ENCODE data around the gene FAM98A. TPM values are rescaled to one million over a fixed set of nuclear protein-coding genes. Genes with fewer than 3 reads are reported as not detected.
A peak's percentile ranks its signal among the peaks of the same experiment; 100 is the strongest.

Gene FAM98A
- total and polyA plus RNA-seq, 2 of the 4 experiments (the other 2 are of a cell fraction) = 113 to 131 TPM

DNA sequence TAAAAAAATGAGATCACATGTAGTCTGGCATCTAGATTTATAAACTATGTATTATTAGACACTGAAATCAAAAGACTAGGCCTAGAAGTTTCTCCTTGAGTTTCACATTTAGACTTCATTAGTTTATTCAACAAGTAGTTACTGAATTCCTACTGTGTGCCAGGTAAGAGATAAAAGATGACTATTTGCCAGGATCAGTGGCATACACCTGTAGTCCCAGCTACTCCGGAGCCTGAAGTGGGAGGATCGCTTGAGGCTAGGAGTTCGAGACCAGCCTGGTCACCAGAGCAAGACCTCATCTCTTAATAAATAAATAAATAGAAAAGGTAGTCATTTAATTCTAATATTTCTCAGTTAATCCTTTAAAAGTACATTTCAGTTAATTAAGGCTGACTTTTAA is 2.1 kb downstream of the FAM98A start:
- Histone ChIP-seq H3K23ac (ENCODE audit: low read depth, low read length) (no peak overlapping the region), H2AK5ac (ENCODE audit: low read depth, low read length) (no peak overlapping the region), H3K9me3 (ENCODE audit: control insufficient read depth, insufficient read depth, low read length) (no peaks in the 10 kb centered on the region), H4K5ac (ENCODE audit: low read depth, low read length) (no peak overlapping the region), H3K9ac (ENCODE audit: low read depth, low read length) (no peak overlapping the region), H3K18ac (ENCODE audit: low read depth, low read length) (no peak overlapping the region), H2BK5ac (ENCODE audit: low read depth, low read length, poor library complexity, severe bottlenecking) (no peak overlapping the region), H3K56ac (ENCODE audit: extremely low read depth, insufficient read depth, low read length) (no peak overlapping the region), H3K36me3 (ENCODE audit: control insufficient read depth, insufficient read depth, low read length) (peaks cover 19% of the 10 kb centered on the region), H3K4me3 (ENCODE audit: insufficient read depth, low read depth, low read length) (no peak overlapping the region), H3K79me1 (ENCODE audit: low read depth in 1 of 2, low read length in 2 of 2) (peaks cover 24 to 50% of the 10 kb centered on the region in 2 experiments), H2AFZ (replicated peaks; ENCODE audit: low read length, poor library complexity) (no peak overlapping the region), H3K14ac (replicated peaks; ENCODE audit: low read depth, low read length) (0 out of 2 replicates have a peak overlapping the region, but pooled peaks have one; percentile 51), H3K27ac (ENCODE audit: insufficient read depth, low read length) (no peak overlapping the region), H3K4me2 (ENCODE audit: low read depth, low read length) (peak overlapping the region; percentile 61; the same call in 1 of the 2 replicates), H3K4ac (ENCODE audit: low read depth, low read length) (no peak overlapping the region), H4K91ac (ENCODE audit: insufficient read depth, low read depth, low read length) (no peak overlapping the region), H3K9me1 (ENCODE audit: insufficient read depth, low read length) (peaks cover 9% of the 10 kb centered on the region; the same call in 1 of the 2 replicates), H3K4me1 (ENCODE audit: control insufficient read depth, insufficient read depth, low read length) (peaks cover 5% of the 10 kb centered on the region), H2AK9ac (replicated peaks; ENCODE audit: low read depth, low read length, poor library complexity) (no peak overlapping the region), H2BK120ac (ENCODE audit: low read depth, low read length) (no peak overlapping the region), H2BK15ac (ENCODE audit: low read depth, low read length) (no peak overlapping the region), H2BK20ac (ENCODE audit: low read depth, low read length) (no peak overlapping the region), H3K27me3 (ENCODE audit: control insufficient read depth, insufficient read depth, low read length) (no peaks in the 10 kb centered on the region), H4K8ac (ENCODE audit: low read depth in 2 of 2, low read length in 2 of 2) (no peak overlapping the region), H4K20me1 (ENCODE audit: insufficient read depth, low read length) (peaks cover 13% of the 10 kb centered on the region; the same call in 1 of the 2 replicates)
- no TSS peak for BruUV-seq (replicated peaks)
- in situ Hi-C loops (cut with MboI; ENCODE audit: low sequenced_read_pairs) = no loop called here
- ChIA-PET POLR2A (ENCODE audit: unreplicated experiment) (no interaction called here), CTCF (no interaction called here)
- dilution Hi-C loops (cut with HindIII; ENCODE audit: low sequenced_read_pairs, unreplicated experiment) = no loop called here
- no CpG with 5 or more reads among the region's 3 CpGs for WGBS, 2 experiments (ENCODE audit: extremely low coverage in 2 of 2, insufficient read length in 1 of 2)
- intact Hi-C loops (cut with micrococcal nuclease) = no loop called here
- TF ChIP-seq, protein P1, sequence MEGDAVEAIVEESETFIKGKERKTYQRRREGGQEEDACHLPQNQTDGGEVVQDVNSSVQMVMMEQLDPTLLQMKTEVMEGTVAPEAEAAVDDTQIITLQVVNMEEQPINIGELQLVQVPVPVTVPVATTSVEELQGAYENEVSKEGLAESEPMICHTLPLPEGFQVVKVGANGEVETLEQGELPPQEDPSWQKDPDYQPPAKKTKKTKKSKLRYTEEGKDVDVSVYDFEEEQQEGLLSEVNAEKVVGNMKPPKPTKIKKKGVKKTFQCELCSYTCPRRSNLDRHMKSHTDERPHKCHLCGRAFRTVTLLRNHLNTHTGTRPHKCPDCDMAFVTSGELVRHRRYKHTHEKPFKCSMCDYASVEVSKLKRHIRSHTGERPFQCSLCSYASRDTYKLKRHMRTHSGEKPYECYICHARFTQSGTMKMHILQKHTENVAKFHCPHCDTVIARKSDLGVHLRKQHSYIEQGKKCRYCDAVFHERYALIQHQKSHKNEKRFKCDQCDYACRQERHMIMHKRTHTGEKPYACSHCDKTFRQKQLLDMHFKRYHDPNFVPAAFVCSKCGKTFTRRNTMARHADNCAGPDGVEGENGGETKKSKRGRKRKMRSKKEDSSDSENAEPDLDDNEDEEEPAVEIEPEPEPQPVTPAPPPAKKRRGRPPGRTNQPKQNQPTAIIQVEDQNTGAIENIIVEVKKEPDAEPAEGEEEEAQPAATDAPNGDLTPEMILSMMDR (conservative IDR thresholded peaks at IDR 0.05; ENCODE audit: low read depth, low read length) = no peak
- ATAC-seq (ENCODE audit: low read depth) (no peak), DNase-seq (no peak)

Data from IMR-90 (cell line).